Measurements from ENCODE around the gene MAGED4B. TPM values are rescaled to one million over a fixed set of nuclear protein-coding genes. Genes with fewer than 3 reads are reported as not detected.

Gene MAGED4B
- total RNA-seq, 1 donor from 2014 or later, result 131 TPM

DNA sequence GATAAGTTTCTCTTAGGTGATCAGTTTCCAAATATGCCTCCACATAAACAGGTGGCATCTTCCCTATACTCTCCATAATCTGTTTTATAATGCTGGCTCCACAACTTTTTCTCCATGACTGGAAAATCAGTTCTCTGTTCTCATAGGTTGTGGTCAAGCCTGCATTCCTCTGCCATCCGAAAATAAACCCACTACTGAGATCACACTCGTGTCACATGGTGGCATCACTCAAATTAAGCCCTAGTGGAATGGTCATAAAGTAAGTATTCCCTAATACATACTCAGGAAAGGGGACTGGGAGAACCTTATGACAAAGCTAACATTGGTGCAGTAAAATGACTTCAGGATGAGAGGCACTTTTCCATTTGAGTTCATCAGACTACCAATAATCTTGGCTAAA lies 37.6 kb downstream of the MAGED4B start:
- Mint-ChIP-seq H3K27me3 (ENCODE audit: unreplicated experiment) (peaks cover 5% of the 10 kb centered on the region), H3K36me3 (ENCODE audit: unreplicated experiment) (no peaks in the 10 kb centered on the region), H3K27ac (ENCODE audit: unreplicated experiment) (no peak overlapping the region), H3K4me1 (ENCODE audit: unreplicated experiment) (no peaks in the 10 kb centered on the region), H3K9me3 (ENCODE audit: unreplicated experiment) (peaks cover 21% of the 10 kb centered on the region), H3K4me3 (ENCODE audit: unreplicated experiment) (no peak overlapping the region)
- no peak for DNase-seq (ENCODE audit: extremely low spot score, unreplicated experiment)
- no peak for TF ChIP-seq CTCF (IDR thresholded peaks at IDR 0.05)

DNA sequence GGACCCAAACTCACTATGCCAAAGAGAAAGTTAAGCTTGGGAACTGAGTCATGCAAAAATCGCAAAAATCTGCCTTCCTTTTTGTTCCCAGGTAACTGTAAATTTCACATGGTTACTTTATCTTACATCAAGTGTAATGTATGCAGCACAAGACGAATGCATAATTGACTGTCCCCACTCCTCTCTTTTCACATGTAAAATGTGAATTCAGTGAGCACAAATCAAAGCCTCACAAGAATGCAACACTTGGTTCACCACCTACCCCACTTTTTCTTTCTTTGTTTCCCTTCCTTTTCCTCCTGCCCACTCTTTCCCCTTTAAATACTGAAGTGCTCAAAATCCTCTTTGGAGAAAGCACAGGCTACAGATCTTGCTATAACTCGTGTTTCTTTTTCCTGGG lies 53.2 kb downstream of the MAGED4B start:
- Mint-ChIP-seq H3K27me3 (ENCODE audit: unreplicated experiment) (no peaks in the 10 kb centered on the region), H3K27ac (ENCODE audit: unreplicated experiment) (no peak overlapping the region), H3K9me3 (ENCODE audit: unreplicated experiment) (peaks cover 9% of the 10 kb centered on the region), H3K4me3 (ENCODE audit: unreplicated experiment) (no peak overlapping the region), H3K4me1 (ENCODE audit: unreplicated experiment) (no peaks in the 10 kb centered on the region), H3K36me3 (ENCODE audit: unreplicated experiment) (no peaks in the 10 kb centered on the region)
- TF ChIP-seq CTCF (IDR thresholded peaks at IDR 0.05), result no peak
- DNase-seq (ENCODE audit: extremely low spot score, unreplicated experiment), result no peak

Other genes starting within 250 kb of the MAGED4B start
- 396 and 401 TPM in 2 replicates for gene MAGED1, start 175.6 kb downstream of the MAGED4B start, total RNA-seq
- 95.8 and 98.9 TPM in 2 replicates for gene MAGED4, start 115.7 kb upstream of the MAGED4B start, total RNA-seq

All from osteocyte (in vitro differentiated cells).